HepG2 (cell line): ENCODE measurements around the gene AGXT. TPM values are rescaled to one million over a fixed set of nuclear protein-coding genes. Genes with fewer than 3 reads are reported as not detected.

Source experiments
- ATAC-seq: fragments of 200-7000 bp; cut with Tn5 transposase; 3 replicates; pipeline ENCODE4 v1.9.1; 2020; ENCODE audit warnings: mild to moderate bottlenecking, moderate library complexity
- BruUV-seq: library from RNA; stranded (reverse); fragments of 400-500 nt; replicated peaks from 2 replicates; lab custom pipeline; 2021; lab: Mats Ljungman, UMichigan
- CTCF ChIA-PET: fragments of 300-600 bp; formaldehyde crosslinking; extraction: SDS; loops from one replicate; lab custom pipeline; 2021; ENCODE audit warnings: low total read pairs, inconsistent platforms, low intra/inter-chr PET ratio; lab: Yijun Ruan, JAX
- POLR2A ChIA-PET: fragments of 350-600 bp; sonication (Branson Sonifier 250); formaldehyde crosslinking; loops from one replicate; lab custom pipeline; 2020; ENCODE audit warnings: antibody characterized with exemption, inconsistent platforms; lab: Yijun Ruan, JAX
- DNase-seq: peaks from one replicate; pipeline ENCODE4 v3.0.0-alpha.2; 2015; ENCODE audit warnings: low spot score
- FAIRE-seq: peaks from 3 replicates; lab custom pipeline; 2011; peaks lifted over from hg19 to GRCh38; lab: Jason Lieb, UNC
- H2AFZ ChIP-seq: one replicate; pipeline ENCODE4 v1.6.1; 2011; ENCODE audit warnings: low read length, inconsistent platforms
- H3K27ac ChIP-seq: fragments of 300-600 bp; 3 replicates; pipeline ENCODE4 v1.8.0; 2011; ENCODE audit warnings: mixed run types, mild to moderate bottlenecking, mixed read lengths, low read length, inconsistent platforms; ENCODE audit not compliant: insufficient read depth; ENCODE audit errors: extremely low read length
- H3K27me3 ChIP-seq, 2 experiments: fragments of 200-600 bp in 1 of 2; 2 replicates in 1 of 2; 3 replicates in 1 of 2; pipeline versions ENCODE4 v1.6.0 to v1.8.0; 2011; ENCODE audit warnings: low read length in 2 of 2, mild to moderate bottlenecking in 2 of 2, moderate library complexity in 2 of 2, inconsistent platforms in 1 of 2; ENCODE audit not compliant: insufficient read depth in 2 of 2, control insufficient read depth in 1 of 2
- H3K36me3 ChIP-seq, 2 experiments: fragments of 200-600 bp in 1 of 2; replicated peaks in 1 of 2; 2 replicates in 1 of 2; 3 replicates in 1 of 2; pipeline versions ENCODE4 v1.5.1 to v1.8.0; 2011; ENCODE audit warnings: low read length in 2 of 2, inconsistent platforms in 1 of 2; ENCODE audit not compliant: insufficient read depth in 2 of 2, control insufficient read depth in 1 of 2
- H3K4me1 ChIP-seq: 2 replicates; pipeline ENCODE4 v1.5.1; 2012; ENCODE audit warnings: low read length, inconsistent platforms; ENCODE audit not compliant: insufficient read depth
- H3K4me2 ChIP-seq: 2 replicates; pipeline ENCODE4 v1.6.0; 2011; ENCODE audit warnings: low read depth, low read length, inconsistent platforms
- H3K4me3 ChIP-seq, 3 experiments: fragments of 200-600 bp in 1 of 3; sonication (generic), shearing (Covaris generic) in 1 of 3; replicated peaks in 1 of 3; 2 replicates each; pipeline ENCODE4 v1.5.1; 2011 to 2016; ENCODE audit warnings: low read length in 3 of 3, inconsistent platforms in 2 of 3, low read depth in 2 of 3, mild to moderate bottlenecking in 2 of 3, control low read depth in 1 of 3, mixed read lengths in 1 of 3; ENCODE audit not compliant: insufficient read depth in 1 of 3
- H3K79me2 ChIP-seq: one replicate; pipeline ENCODE4 v1.6.1; 2011; ENCODE audit warnings: low read length, inconsistent platforms; ENCODE audit not compliant: insufficient read depth
- H3K9ac ChIP-seq: 2 replicates; pipeline ENCODE4 v1.6.0; 2011; ENCODE audit warnings: mild to moderate bottlenecking, low read depth, low read length, inconsistent platforms; ENCODE audit not compliant: insufficient read depth
- H3K9me3 ChIP-seq: 2 replicates; pipeline ENCODE4 v1.5.1; 2012; ENCODE audit warnings: mild to moderate bottlenecking, low read length
- H4K20me1 ChIP-seq: 2 replicates; pipeline ENCODE4 v1.6.0; 2011; ENCODE audit warnings: inconsistent platforms, mild to moderate bottlenecking, low read length, moderate library complexity; ENCODE audit not compliant: insufficient read depth
- CTCF ChIP-seq: sonication (generic); formaldehyde crosslinking; IDR thresholded peaks from 2 replicates; pipeline ENCODE4 v1.5.0; 2020; ENCODE audit warnings: mild to moderate bottlenecking, missing genetic modification reagents, moderate library complexity
- HOXA3 ChIP-seq: sonication (generic); formaldehyde crosslinking; IDR thresholded peaks from 2 replicates; pipeline ENCODE4 v1.5.0; 2020; ENCODE audit warnings: missing genetic modification reagents
- MBD4 ChIP-seq: IDR thresholded peaks from 2 replicates; pipeline ENCODE4 v1.6.1; 2012; ENCODE audit warnings: low read length, inconsistent platforms, borderline replicate concordance
- NFKB2 ChIP-seq: sonication (generic); formaldehyde crosslinking; IDR thresholded peaks from 2 replicates; pipeline ENCODE4 v1.4.0; 2020; ENCODE audit warnings: missing genetic modification reagents, borderline replicate concordance
- NR2F6 ChIP-seq, 2 experiments: IDR thresholded peaks; 2 replicates each; pipeline ENCODE4 v1.6.1; 2016; ENCODE audit warnings: antibody characterized with exemption in 1 of 2, mild to moderate bottlenecking in 1 of 2
- RXRA ChIP-seq: sonication (generic); formaldehyde crosslinking; IDR thresholded peaks from 2 replicates; pipeline ENCODE4 v1.5.1; 2020; ENCODE audit warnings: missing genetic modification reagents
- SMC3 ChIP-seq: IDR thresholded peaks from 2 replicates; pipeline ENCODE4 v1.6.1; 2011; ENCODE audit warnings: low read length, improper control_type of control experiment
- SRSF9 ChIP-seq: fragments of 200-400 bp; formaldehyde crosslinking; IDR thresholded peaks from 2 replicates; pipeline ENCODE4 v1.6.1; 2018; ENCODE audit warnings: borderline replicate concordance, mild to moderate bottlenecking, low read depth, low read length; ENCODE audit not compliant: insufficient read depth, poor library complexity, severe bottlenecking
- STAG1 ChIP-seq: sonication (generic); formaldehyde crosslinking; IDR thresholded peaks from 2 replicates; pipeline ENCODE4 v1.4.0; 2020; ENCODE audit warnings: missing genetic modification reagents
- TBX2 ChIP-seq: sonication (generic); formaldehyde crosslinking; IDR thresholded peaks from 2 replicates; pipeline ENCODE4 v1.5.0; 2020; ENCODE audit warnings: missing genetic modification reagents, mild to moderate bottlenecking, borderline replicate concordance
- UBTF ChIP-seq: sonication (generic); formaldehyde crosslinking; IDR thresholded peaks from 2 replicates; pipeline ENCODE4 v1.4.0; 2020; ENCODE audit warnings: mild to moderate bottlenecking, missing genetic modification reagents
- ZBTB3 ChIP-seq: sonication (generic); formaldehyde crosslinking; IDR thresholded peaks from 2 replicates; pipeline ENCODE4 v1.4.0; 2020; ENCODE audit warnings: low read depth, mild to moderate bottlenecking, moderate library complexity, missing genetic modification reagents, borderline replicate concordance
- ZNF251 ChIP-seq: sonication (generic); formaldehyde crosslinking; IDR thresholded peaks from 2 replicates; pipeline ENCODE4 v1.9.0; 2021; ENCODE audit warnings: mild to moderate bottlenecking, missing genetic modification reagents
- ZNF263 ChIP-seq: sonication (generic); formaldehyde crosslinking; IDR thresholded peaks from 2 replicates; pipeline ENCODE4 v1.4.0; 2020; ENCODE audit warnings: missing genetic modification reagents
- ZNF558 ChIP-seq: sonication (generic); formaldehyde crosslinking; IDR thresholded peaks from 2 replicates; pipeline ENCODE4 v1.9.0; 2022; ENCODE audit warnings: mild to moderate bottlenecking, missing genetic modification reagents, borderline replicate concordance
- ZNF740 ChIP-seq: sonication (generic); formaldehyde crosslinking; IDR thresholded peaks from 2 replicates; pipeline ENCODE4 v1.4.0; 2020; ENCODE audit warnings: missing genetic modification reagents
- ZNF772 ChIP-seq: sonication (generic); formaldehyde crosslinking; IDR thresholded peaks from 2 replicates; pipeline ENCODE4 v1.5.0; 2020; ENCODE audit warnings: mild to moderate bottlenecking, missing genetic modification reagents
- ZZZ3 ChIP-seq: sonication (generic); formaldehyde crosslinking; IDR thresholded peaks from 2 replicates; pipeline ENCODE4 v1.4.0; 2020; ENCODE audit warnings: missing genetic modification reagents, mild to moderate bottlenecking, borderline replicate concordance
- WGBS: methylation state at CpG from one replicate; pipeline ENCODE4 v1.1.6; 2017; ENCODE audit warnings: low lambda C conversion rate; 5-methylcytosine and 5-hydroxymethylcytosine counted together
- in situ Hi-C: cut with HindIII; loops from 2 replicates; pipeline ENCODE4 v1.10.0; 2017; ENCODE audit warnings: low pct_unique_long_range_greater_than_20kb; ENCODE audit not compliant: extremely low pct_ligation_motif_present
- intact Hi-C: fragments of 100-400 bp; cut with micrococcal nuclease; formaldehyde crosslinking; loops from one replicate; pipeline ENCODE4 v1.10.0; 2022; ENCODE audit not compliant: unreplicated experiment
- polyA plus RNA-seq, 8 experiments: library from polyadenylated mRNA; depleted of rRNA in 3 of 8; stranded (reverse) in 7 of 8; unstranded in 1 of 8; fragments of >200 nt; fragmentation: Illumina TruSeq in 4 of 8; extraction: Trizol in 4 of 8; gene quantifications; 2 replicates each; pipeline versions ENCODE4 v1.2.1 to v1.2.3, GENCODE V29; 2011 to 2016; ENCODE audit warnings: low read depth in 4 of 8, missing spikeins in 1 of 8, mixed read lengths in 1 of 8; ENCODE audit not compliant: insufficient read depth in 1 of 8
- total RNA-seq, 5 experiments: library from RNA; depleted of rRNA; stranded (reverse); fragments of >200 nt; fragmentation: Illumina TruSeq; extraction: Trizol; gene quantifications; 2 replicates each; pipeline ENCODE4 v1.2.3, GENCODE V29; 2016; ENCODE audit warnings: low read depth in 1 of 5

AGXT gene
- total and polyA plus RNA-seq, 2 of the 13 experiments (the other 11 are each of a cell fraction or from before 2014, with no cell fraction given), result 41.9 to 96.1 TPM

GRCh38 chr2:240902615-240903041 lies 34.0 kb downstream of the AGXT start:
- Histone ChIP-seq H3K79me2 (no peaks in the 10 kb centered on the region), H3K4me3 (no peak overlapping the region; a peak in 1 of 6 replicates)
- ATAC-seq, result peak; percentile 70
- no TSS peak for BruUV-seq
- WGBS, result 0% methylated on average over 4 of the region's 7 CpGs
- CTCF ChIA-PET, result interaction anchor here (0.8 kb wide), 1 partner anchor 46 kb away, joined by 3 read pairs; no protein-coding TSS in a partner anchor
- TF ChIP-seq CTCF (CRISPR knock-in tag) (peak; percentile 41; the same call in 1 of the 2 replicates), ZNF772 (CRISPR knock-in tag) (0 out of 2 replicates have a peak, but pooled peaks have one; percentile 34), HOXA3 (CRISPR knock-in tag) (0 out of 2 replicates have a peak, but pooled peaks have one; percentile 10), ZNF558 (CRISPR knock-in tag) (0 out of 2 replicates have a peak, but pooled peaks have one; percentile 1), STAG1 (peak; percentile 53), NFKB2 (CRISPR knock-in tag) (peak; percentile 29; the same call in 1 of the 2 replicates), ZBTB3 (CRISPR knock-in tag) (no peak), UBTF (CRISPR knock-in tag) (peak; percentile 52; the same call in 1 of the 2 replicates), ZNF251 (CRISPR knock-in tag) (no peak), NR2F6 (IDR thresholded peaks at IDR 0.05) (no peak), NR2F6 (CRISPR knock-in tag; IDR thresholded peaks at IDR 0.05) (peak; percentile 20; the same call in 1 of the 2 replicates), ZZZ3 (CRISPR knock-in tag) (no peak), ZNF740 (CRISPR knock-in tag) (peak; percentile 40; the same call in 1 of the 2 replicates), MBD4 (no peak), ZNF263 (peak; percentile 32; the same call in 1 of the 2 replicates), RXRA (0 out of 2 replicates have a peak, but pooled peaks have one; percentile 3), SMC3 (0 out of 2 replicates have a peak, but pooled peaks have one; percentile 6), TBX2 (CRISPR knock-in tag) (0 out of 2 replicates have a peak, but pooled peaks have one; percentile 41), SRSF9 (no peak)
- TF ChIP-seq, all 625 proteins: peak for 13
- Histone ChIP-seq H3K27ac (no peak overlapping the region), H3K9ac (no peak overlapping the region), H2AFZ (no peak overlapping the region), H4K20me1 (no peaks in the 10 kb centered on the region), H3K4me2 (peak overlapping the region; percentile 45), H3K4me1 (peaks cover 63% of the 10 kb centered on the region), H3K9me3 (no peaks in the 10 kb centered on the region), H3K36me3 (no peaks in the 10 kb centered on the region), H3K27me3 (peaks cover 16 to 63% of the 10 kb centered on the region in 2 experiments)
- intact Hi-C loops, result loop anchor here (2.0 kb wide), 1 partner anchor 46 kb away; no protein-coding TSS in a partner anchor
- DNase-seq (no peak), FAIRE-seq (peak; percentile 53)
- in situ Hi-C loops, result loop anchor here (5.0 kb wide), 1 partner anchor 45 kb away; no protein-coding TSS in a partner anchor
- POLR2A ChIA-PET, result interaction anchor here (0.9 to 1.6 kb wide), 2 partner anchors 26 to 45 kb away, joined by 3 to 10 read pairs; no protein-coding TSS in a partner anchor
